ENCODE results near the gene MAPK7.

Gene MAPK7

DNA sequence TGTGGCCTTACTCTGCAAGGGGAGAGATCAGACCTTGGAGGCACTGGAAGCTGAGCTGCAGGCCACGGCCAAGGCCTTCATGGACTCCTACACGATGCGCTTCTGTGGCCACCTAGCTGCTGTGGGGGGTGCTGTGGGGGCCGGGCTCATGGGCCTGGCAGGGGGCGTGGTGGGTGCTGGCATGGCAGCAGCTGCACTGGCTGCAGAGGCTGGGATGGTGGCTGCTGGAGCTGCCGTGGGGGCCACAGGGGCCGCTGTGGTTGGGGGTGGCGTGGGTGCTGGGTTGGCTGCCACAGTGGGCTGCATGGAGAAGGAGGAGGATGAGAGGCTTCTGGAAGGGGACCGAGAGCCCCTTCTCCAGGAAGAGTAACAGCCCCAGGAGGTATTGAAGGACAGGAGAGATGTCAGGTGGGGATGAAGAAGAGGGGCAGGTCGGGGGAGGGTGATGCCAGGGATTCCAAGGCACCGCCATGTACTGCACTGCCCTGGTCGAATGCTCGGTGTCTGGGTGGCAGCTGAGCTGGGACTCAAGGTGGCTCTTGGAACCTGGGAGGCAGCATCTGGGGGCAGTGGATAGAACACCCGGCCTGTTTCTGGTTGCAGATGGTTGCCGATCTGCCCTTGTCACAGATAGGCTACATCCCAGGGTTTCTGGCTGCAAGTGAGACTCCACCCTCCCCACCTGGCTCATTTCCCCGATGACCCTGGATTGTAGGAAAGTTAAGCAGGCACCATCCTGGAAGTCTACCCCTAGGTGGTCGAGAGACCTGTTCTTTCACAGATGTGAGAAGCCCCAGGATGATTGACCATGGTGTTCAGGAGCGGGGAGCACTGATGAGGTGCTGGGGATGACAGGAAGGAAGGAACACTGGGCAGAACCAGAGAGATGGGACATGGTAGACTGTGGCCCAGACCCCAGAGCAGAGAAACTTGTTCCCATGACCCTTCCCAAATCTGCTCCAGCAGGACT is 37.8 kb downstream of the MAPK7 start:
- DNase-seq (ENCODE audit: low read depth in 2 of 2), result no peak

- no peak for DNase-seq (ENCODE audit: low read depth in 2 of 2)
These were observed 39.3 kb downstream of the MAPK7 start for GRCh38 chr17:19417611-19418010.

- DNase-seq (ENCODE audit: low read depth in 2 of 2), result peak in 1 of 2 experiments; percentile 5
These were observed 40.1 kb downstream of the MAPK7 start for GRCh38 chr17:19418251-19418992.

DNA sequence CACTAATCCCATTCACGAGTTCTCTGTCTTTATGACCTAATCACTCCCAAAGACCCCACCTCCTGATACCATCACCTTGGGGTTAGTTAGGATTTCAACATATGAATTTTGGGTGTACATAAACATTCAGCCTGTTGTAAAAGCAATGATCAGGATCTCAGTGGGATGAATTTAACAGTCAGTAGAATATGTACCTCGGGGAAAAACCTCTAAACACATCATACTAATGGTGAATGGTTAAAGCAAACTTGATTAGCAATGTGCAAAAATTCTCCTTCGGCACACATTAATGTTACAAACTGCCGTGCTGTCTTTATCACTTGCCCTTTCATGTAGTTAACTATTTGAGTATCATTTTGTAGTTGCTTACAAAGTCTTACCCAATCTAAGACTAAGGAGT is 42.9 kb downstream of the MAPK7 start:
- no peak for DNase-seq (ENCODE audit: low read depth in 2 of 2)

- no peak for DNase-seq (ENCODE audit: low read depth in 2 of 2)
These were observed 43.6 kb downstream of the MAPK7 start for GRCh38 chr17:19421926-19422325.

DNA sequence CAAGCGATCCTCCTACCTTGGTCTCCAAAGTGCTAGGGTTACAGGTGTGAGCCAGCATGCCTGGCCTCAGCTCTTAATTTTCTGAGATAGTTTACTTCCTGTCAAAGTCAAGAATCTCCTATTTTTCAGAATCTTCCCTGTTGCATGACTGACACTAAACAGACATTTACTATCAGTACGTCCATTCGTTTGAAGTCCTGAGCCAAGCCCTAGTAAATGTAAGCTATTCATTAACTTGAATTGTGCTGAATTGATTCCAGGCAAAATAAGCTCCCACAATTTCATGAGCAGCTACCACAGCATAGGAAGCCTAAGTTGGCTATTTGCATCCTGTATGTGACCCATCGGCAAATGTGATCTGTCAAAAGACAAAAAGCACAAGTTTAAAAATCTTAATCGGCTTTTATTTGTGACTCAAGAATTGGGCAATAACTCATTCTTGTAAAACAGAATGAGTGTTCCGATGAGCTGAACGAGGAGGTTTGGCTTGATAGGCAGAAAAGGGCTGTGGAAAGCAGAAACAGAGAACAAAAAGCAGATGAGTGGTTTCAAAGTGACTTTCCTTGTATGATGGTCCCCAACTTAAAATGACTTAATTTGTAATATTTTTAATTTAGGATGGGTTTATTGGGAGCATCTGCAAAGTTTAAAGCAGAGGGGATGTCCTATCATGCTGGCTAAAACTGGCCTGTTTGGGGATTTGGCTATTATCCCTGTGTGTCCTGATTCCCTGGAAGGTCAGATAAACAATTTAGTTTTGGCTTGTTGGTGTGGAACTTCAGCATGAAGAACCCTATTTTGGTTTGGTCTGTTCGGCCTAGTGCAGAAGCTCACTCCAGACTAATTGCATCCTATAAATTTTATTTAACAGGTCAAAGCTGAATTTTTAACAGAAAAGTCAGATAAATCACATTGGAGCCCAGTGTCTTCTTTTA is 46.9 kb downstream of the MAPK7 start:
- DNase-seq (ENCODE audit: low read depth in 2 of 2), result no peak

- no peak for DNase-seq (ENCODE audit: low read depth in 2 of 2)
These were observed 48.3 kb downstream of the MAPK7 start for GRCh38 chr17:19426631-19427030.

DNA sequence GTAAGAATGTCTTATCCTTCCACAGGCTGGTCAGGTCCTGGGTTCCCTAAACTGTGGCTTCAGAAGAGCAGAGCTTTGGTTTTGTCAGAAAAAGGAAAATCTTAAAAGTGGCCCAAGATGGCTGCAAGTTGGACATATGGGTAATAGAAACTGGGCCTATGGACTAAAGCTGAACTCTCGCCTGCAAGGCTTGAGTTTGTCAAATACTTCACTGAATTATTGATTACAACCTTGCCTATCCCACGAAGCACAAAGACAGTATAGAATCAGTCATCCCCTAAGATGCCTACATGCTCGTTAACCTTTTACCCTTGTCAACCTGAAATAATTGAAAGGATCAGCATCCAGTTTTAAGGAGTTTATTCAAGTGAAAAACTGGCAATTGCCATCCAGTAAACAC is 53.4 kb downstream of the MAPK7 start:
- no peak for DNase-seq (ENCODE audit: low read depth in 2 of 2)
